Measurements from ENCODE around the gene RPL5.

The RPL5 gene

DNA sequence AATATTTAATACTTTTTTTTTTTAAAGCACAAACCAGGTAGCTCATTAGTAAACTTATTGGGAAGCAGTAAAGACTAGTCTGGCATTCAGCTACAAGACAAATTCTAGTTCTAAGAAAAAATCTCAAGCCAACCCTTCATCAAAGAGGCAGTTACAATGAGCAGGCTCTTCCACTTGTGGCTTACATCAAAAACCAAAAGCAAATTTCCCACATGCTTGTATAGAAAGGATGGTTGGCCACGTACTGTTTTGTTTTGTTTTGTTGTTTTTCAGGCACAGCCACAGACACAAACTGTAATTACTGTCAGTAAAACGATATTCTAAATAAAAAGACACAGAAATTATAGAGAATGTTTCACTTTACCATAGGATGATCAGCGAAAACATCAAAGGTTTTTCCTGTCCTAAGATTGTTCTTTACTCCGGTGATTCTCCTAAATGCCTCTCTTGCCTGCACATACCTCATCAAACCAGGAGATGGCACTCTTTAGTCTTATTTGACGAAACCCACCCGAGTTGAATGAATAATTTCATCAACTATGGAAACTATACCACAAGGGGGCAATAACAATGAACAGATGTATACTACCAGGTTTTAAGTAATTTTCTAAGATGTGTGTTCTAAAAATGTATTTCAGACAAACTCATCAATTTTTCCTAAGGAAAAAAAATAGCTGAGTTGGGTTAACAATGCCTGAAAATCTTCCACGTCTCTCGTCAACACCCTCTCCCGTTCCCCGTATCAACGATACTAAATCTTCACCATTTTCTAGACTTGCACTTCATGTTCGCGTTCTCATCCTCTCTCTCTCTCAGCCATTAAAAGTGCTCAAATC, 26.9 kb downstream of the RPL5 start:
- DNase-seq, result peak; percentile 54 to 81

DNA sequence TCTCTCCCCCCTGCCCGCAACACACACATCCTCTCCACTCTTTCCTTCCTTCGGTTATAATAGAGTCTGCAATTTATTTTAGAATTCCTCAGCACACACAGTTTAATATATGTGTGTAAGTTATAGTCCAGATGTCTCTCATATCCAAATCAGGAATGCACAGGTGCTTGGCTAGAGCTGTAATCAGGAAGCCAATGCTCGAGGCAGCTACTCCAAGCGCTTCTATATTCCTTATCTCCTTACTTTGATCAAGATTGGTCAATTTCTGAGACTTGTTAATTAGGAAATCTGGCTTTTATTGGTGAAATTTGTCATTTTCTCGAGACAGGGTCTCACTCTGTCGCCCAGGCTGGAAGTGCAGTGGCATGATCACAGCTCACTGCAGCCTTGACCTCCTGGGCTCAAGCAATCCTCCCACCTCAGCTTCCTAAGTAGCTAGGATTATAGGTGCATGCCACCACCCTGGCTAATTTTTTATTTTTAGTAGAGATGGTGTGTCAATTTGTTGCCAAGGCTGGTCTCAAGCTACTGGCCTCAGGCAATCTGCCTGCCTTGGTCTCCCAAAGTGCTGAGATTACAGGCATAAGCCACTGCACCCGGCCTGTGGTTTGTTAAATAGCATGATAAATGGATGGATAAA, 27.7 kb downstream of the RPL5 start:
- DNase-seq, result no peak

DNA sequence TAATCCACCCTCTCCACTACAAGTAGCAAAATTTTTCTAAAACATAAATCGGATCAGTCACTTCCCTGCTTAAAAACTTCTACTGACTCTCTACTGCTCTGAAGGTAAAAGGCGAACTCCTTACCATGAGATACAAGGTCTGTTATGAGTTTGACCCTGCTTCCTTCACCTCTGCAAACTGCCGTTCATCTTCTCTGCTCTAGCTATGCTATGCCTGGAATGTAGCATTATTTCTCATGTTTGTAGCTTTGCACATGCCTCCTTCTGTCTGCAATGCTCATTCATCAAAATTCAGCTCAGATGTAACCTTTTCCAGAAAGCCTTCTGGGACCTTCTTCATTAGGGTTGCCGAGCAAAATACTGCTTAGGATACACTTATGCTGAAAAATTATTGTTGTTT, 30.8 kb downstream of the RPL5 start:
- no peak for DNase-seq

DNA sequence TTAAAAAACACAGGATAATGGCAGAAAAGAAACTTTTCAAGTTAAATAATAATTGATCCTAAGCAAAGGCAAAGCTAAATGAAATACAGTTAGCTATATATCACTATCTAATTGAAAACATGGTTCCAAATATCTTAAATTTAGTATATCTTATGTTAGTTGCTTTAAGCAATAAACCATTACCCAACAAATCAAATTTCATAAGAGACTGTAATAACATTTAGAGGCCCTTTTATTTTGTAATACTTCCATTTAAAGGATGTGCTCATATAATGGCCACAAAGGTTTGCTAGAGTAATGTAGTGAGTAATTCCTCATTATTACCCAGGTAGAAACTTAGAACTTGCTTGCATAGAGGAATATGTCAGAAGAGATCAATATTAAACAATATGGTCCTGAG, 32.3 kb downstream of the RPL5 start:
- no peak for DNase-seq

DNA sequence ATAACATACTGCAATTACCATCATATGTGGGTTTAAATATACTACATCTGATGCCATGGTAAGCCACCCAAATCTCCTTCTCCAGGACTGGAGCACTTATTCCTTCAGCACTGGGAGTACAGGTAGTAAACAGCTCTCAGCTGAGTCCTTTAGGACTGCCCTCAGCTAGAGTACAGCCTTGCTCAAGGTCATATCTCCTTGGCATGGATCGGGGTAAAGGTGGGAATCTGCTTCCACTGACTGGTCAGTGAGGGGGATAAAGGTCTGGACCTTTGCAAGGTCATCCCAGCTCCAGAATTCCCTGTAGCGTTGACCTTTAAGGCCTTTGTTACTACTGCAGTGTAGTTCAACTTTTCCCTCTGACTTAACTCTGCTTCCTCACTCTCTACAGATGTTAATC, 38.8 kb downstream of the RPL5 start:
- no peak for DNase-seq

DNA sequence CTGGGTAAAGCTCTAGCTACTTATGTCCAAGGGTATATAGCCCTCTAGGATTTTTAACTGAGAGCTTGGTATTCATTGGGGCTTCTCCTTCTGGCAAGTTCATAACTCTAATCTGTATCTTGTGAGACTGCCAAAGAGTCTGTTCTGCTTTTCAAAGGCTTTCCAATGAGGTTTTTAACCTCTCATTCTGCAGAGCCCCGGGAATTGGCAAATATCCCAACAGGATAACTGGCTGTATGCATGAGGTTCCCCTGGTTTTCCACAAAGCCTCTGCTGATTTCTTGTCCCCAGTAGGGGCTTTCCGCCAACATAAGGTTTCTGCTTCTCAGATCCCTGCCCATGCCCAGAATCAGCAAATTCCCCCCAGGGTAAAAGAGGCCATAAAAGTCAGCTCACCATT, 40.9 kb downstream of the RPL5 start:
- DNase-seq, result no peak

DNA sequence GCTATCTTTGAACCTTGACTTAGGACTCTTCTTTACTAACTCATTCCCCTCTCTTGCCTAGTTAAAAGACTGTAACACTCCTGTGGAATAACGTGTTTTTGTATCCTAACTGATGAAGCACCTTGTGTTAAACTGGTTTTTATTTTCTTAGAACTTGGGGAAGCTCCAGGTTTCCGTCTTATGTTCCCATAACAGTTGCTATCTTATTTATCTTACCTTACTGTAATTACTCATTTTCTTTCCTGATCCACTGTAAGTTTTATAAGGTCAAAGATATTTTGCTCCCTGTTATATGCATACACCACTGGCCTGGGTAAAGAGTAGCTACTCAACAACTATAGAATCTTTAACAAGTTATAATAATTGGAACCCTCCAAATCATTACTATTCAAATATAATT, 43.1 kb downstream of the RPL5 start:
- no peak for DNase-seq

DNA sequence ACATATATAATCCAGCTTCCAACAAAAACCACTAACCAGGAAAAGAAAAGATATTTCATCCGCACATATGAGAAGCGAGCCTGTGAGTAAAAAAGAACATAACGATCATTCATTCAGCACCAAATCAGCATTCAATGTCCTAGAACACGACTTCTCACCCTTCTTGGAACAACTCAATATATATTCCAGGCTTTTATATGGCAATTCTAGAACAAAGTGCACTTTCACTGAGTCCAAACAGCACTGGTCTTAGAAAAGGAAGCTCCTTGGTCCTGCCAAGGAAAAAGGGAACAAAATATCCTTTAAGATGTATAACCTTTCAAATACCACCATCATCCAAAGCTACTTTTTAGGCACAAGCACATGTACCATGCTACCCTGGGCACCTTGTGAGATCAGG, 44.5 kb downstream of the RPL5 start:
- DNase-seq, result no peak

DNA sequence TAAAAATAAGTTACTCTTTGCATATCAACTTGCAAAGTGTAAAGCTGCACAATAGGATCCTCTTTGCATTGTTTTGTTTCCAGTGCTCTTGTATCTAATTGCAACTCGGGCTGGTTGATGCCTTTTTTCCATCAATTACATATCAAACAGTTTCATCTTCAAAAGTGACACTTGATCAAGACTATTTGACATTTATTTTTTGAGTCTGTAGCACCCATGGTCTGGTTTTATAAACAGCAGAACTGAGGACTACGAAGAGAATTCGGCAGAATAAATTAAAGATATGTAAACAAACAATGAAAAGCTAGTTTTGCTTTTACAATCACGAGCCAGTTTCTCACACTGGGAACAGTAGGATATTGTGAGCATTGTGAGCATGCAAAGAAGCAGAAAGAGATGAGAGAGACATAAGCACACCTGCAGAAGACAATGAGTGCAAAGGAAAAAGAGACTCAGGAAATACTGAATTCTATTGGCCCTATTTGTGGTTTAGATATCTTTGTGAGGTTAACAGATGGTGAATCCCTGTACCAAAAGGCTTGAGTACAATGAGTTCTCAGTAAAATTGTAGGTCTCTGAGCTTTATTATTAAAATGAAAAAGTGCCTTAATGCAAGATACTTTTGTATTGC, 45.4 kb downstream of the RPL5 start:
- DNase-seq, result peak; percentile 72 to 76

DNA sequence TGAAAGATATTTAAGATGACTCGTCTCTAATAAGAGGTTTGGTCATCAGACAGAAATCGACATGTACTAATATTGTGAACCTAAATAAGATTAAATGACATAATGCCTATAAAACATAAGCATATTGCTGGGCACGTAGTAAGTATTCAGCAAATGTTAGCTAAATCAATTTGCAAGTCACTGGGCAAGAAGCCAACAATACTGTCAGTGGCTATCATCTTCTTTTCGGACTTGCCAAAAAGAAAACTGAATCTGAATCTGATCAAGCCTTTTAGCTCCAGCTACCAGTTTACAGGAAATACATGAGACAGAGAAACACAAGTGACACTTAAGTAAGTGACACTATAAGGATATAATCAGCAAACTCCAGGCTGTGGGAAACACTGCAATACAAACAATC, 46.0 kb downstream of the RPL5 start:
- DNase-seq, result peak; percentile 69 to 75

DNA sequence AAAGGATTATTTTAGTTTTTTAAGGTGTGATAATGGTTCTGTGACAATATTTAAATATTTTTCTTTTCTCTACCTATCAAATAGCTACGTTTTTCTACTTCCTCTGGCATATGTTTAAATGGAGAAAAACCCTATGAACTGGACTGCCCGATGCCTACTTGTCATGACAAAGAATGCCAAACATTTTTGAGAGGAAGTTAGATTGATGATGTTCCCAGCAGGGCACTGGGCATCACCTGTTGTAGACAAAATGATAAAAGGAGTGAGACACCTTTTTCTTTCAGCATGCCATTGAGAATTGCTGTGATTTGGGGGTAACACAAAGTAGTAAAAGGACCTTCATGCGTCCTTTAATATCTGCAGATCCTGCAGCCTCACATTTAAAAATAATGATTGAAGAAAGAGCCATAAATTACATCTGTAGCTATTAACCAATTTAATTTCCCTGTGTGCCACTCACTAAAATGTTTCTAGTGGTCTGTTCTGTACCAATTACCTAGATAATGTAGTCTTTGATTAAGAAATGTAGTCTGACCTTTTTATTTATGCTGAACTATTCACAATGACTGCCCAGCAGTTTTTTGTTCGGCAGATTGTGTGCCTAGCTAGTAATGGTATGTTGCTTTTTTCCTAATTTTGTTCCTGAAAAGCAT, 47.6 kb downstream of the RPL5 start:
- DNase-seq, result no peak

DNA sequence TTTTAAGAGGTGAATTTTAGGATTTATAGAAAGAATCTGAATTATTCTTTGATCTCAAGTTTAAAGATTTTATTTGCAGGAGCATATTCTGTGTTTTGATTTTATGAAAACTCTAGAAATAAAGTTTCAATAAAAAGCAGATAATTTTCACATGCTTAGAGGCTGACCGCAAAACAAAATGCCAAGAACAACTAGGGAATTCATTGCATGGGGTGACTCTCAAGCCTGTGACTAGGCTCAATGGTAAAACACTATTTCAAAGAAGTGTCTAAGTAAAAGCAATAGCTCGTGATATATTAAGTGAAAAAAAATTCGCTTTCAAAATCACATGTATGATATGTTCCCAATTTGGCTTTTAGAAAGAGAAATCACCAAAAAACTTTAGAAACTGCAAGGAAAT, 49.6 kb downstream of the RPL5 start:
- DNase-seq, result no peak

DNA sequence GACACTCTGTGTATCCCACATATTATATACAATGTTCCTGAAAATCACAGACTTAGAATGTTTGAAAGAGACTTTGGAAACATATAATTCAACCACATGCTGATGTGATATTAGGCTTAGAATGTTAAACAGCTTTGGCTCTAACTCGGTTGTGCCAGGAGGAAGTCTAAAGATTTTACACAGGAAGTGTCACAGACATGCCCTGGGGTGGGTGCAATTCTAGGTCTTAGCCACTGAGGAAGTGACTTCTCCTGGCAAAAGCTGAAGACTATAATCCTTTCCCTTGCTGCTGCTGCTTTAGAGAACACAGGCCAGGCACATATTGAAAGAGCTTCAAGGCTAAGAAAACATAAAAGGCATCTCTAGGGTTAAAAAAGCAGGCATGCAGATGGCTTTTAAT, 51.0 kb downstream of the RPL5 start:
- no peak for DNase-seq

DNA sequence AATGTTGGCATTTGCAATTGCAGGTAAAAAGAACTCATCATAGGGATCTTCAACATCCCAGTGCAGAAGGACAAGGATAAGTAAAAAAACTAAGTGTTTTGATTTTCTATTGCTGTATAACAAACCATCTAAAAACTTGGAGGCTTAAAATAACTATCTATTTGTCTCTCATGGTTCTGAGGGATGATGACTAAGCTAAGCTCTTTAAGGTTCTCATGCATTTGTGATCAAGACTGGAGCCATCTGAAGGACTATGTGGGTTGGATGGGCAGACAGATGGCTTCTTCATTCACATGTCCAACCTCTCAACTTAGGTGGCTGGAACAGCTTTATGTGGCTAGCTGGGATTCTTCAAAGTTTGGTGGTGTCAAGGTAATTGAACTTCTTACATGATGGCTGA, 51.5 kb downstream of the RPL5 start:
- DNase-seq, result no peak

DNA sequence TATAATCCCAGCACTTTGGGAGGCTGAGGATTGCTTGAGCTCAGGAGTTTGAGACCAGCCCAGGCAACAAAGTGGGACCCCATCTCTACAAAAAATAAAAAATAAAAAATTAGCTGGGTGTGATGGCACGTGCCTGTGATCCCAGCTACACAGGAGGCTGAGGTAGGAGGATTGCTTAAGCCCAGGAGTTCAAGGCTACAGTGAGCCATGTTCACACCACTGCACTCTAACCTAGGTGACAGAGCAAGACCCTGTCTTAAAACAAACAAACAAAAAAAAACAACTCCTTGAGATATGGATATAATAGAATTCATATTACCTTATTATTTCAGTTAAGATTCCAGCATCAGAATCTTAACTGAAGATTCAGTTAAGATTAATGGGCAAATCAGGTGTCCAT, 52.4 kb downstream of the RPL5 start:
- no peak for DNase-seq

DNA sequence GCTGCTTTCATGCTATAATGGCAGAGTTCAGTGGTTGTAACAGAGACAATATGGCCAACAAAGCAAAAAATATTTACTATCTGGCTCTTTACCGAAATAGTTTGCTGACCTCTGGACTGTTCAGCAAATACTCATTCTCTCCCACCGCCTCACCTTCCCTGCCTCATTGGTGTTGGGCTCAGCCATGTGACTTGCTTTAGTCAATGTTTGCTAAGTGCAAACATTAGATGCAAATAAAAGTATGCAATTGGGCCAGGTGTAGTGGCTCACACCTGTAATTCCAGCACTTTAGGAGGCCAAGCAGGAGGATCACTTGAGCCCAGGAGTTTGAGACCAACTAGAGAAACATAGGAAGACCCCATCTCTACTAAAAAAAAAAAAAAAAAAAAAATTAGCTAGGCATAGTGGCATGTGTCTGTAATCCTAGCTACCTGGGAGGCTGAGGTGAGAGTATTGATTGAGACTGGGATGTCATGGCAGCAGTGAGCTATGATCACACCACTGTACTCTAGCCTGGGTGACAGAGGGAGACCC, 55.1 kb downstream of the RPL5 start:
- no peak for DNase-seq

DNA sequence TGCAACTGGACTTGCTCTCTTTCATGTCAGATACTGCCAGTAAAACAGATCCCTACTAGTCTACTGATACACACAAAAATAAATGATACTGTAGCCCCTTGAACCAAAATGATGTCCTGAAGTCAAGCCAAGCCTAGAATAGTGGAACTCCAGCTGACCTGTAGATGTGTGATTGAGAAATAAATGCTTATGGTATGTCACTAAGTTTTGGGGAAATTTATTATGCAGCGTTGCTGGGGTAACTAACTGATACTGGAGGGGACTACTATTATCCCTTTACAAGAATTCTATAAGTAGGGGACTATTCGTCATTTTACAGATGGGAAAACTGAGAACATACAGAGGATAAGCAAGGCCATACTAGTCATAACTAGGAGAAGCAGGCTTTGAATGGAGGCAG, 55.6 kb downstream of the RPL5 start:
- no peak for DNase-seq

Data from NCI-H1930 (cell line).